Anterior cingulate cortex (tissue), 58 donors: ENCODE data around the gene SERPINE1.

ENCODE experiments used
- DNase-seq, 58 donors: peaks; one replicate each; lab custom pipeline; 2025; lab: John Stamatoyannopoulos, UW

The SERPINE1 gene

GRCh38 chr7:101166909-101167644 is 40.2 kb downstream of the SERPINE1 start:
- no peak for DNase-seq

- DNase-seq = no peak
These were observed 40.9 kb downstream of the SERPINE1 start for GRCh38 chr7:101167645-101168411.

GRCh38 chr7:101168412-101169049 is 41.6 kb downstream of the SERPINE1 start:
- no peak for DNase-seq

GRCh38 chr7:101169110-101169837 is 42.4 kb downstream of the SERPINE1 start:
- peak in 1 of 58 donors; percentile 57 for DNase-seq

GRCh38 chr7:101169838-101170551 is 43.1 kb downstream of the SERPINE1 start:
- DNase-seq = peak in 53 of 58 donors; percentile 7 to 78 (median 43)

- no peak for DNase-seq
These were observed 43.9 kb downstream of the SERPINE1 start for GRCh38 chr7:101170617-101171441.

- no peak for DNase-seq
These were observed 44.5 kb downstream of the SERPINE1 start for GRCh38 chr7:101171442-101171837.

- DNase-seq = no peak
These were observed 45.3 kb downstream of the SERPINE1 start for GRCh38 chr7:101172005-101172853.

- DNase-seq = peak in 2 of 58 donors; percentile 22 to 26
These were observed 46.2 kb downstream of the SERPINE1 start for GRCh38 chr7:101172854-101173751.

GRCh38 chr7:101173752-101174244 is 46.9 kb downstream of the SERPINE1 start:
- no peak for DNase-seq

- DNase-seq = no peak
These were observed 47.5 kb downstream of the SERPINE1 start for GRCh38 chr7:101174322-101174854.

- DNase-seq = no peak
These were observed 48.8 kb downstream of the SERPINE1 start for GRCh38 chr7:101175664-101176063.

GRCh38 chr7:101177644-101178043 is 50.7 kb downstream of the SERPINE1 start:
- no peak for DNase-seq

- no peak for DNase-seq
These were observed 52.2 kb downstream of the SERPINE1 start for GRCh38 chr7:101179117-101179516.

GRCh38 chr7:101179713-101180112 is 52.8 kb downstream of the SERPINE1 start:
- no peak for DNase-seq

- DNase-seq = no peak
These were observed 53.3 kb downstream of the SERPINE1 start, which contains the start of gene NAT16 for GRCh38 chr7:101180130-101180755. Gene NAT16 (minus strand): TSS chr7:101180293. CDS start chr7:101174807, 5,486 bp downstream.
